Activated naive CD4-positive, alpha-beta T cell treated with anti-CD3 and anti-CD28 coated beads for 36 hours (primary cell): ENCODE data around the gene PLEKHG3. TPM values are rescaled to one million over a fixed set of nuclear protein-coding genes. Genes with fewer than 3 reads are reported as not detected.

Source experiments
- CTCF ChIA-PET: fragments of 350-600 bp; sonication (Branson Sonifier 250); formaldehyde crosslinking; loops from one replicate; lab custom pipeline; 2021; ENCODE audit warnings: antibody characterized with exemption; lab: Charles Lee
- DNase-seq: peaks from one replicate; pipeline ENCODE4 v3.0.0-alpha.2; 2020
- H3K27ac Mint-ChIP-seq: one replicate; pipeline ENCODE4 v1.8.0; 2021; ENCODE audit warnings: mild to moderate bottlenecking, mixed read lengths
- H3K27me3 Mint-ChIP-seq: one replicate; pipeline ENCODE4 v1.8.0; 2021; ENCODE audit warnings: low read depth, mixed read lengths
- H3K36me3 Mint-ChIP-seq: one replicate; pipeline ENCODE4 v1.8.0; 2021; ENCODE audit warnings: low read depth, mixed read lengths
- H3K4me1 Mint-ChIP-seq: one replicate; pipeline ENCODE4 v1.8.0; 2021; ENCODE audit warnings: low read depth, mixed read lengths
- H3K4me3 Mint-ChIP-seq: one replicate; pipeline ENCODE4 v1.8.0; 2021; ENCODE audit warnings: mild to moderate bottlenecking, moderate library complexity, mixed read lengths
- H3K9me3 Mint-ChIP-seq: one replicate; pipeline ENCODE4 v1.8.0; 2021; ENCODE audit warnings: mixed read lengths
- intact Hi-C: fragments of 100-400 bp; cut with micrococcal nuclease; formaldehyde crosslinking; loops from one replicate; pipeline ENCODE4 v1.15.1; 2023
- total RNA-seq, 2 experiments: library from RNA; stranded (reverse); gene quantifications; one replicate each; pipeline ENCODE4 v1.2.3, GENCODE V29; 2021

PLEKHG3 gene
- total RNA-seq, 2 experiments from 2014 or later: 0.48 to 1.1 TPM

DNA sequence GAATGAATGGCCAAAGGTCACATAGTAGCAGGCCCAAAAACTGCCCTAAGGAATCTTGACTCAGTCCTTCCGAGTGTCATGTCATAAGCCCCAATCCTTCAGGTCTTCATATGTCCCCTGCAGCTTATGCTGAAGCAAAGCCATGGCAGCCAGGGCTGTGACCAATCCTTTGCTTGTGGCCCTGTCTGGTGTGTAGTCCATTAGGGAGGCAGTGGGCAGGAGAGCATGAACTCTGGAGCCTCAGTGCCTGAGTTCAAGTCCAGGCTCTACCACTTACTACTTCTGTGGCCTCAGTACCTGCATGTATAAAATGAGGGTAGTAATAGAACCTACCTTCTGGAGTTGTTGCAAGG, 20.3 kb downstream of the PLEKHG3 start:
- H3K27ac Mint-ChIP-seq: no peak overlapping the region
- H3K27me3 Mint-ChIP-seq: no peaks in the 10 kb centered on the region
- peaks cover 28% of the 10 kb centered on the region for H3K4me1 Mint-ChIP-seq
- CTCF ChIA-PET: interaction anchor here (0.6 to 0.9 kb wide), 2 partner anchors 11 to 153 kb away, joined by 3 read pairs; no protein-coding TSS in a partner anchor
- no peaks in the 10 kb centered on the region for H3K9me3 Mint-ChIP-seq
- H3K36me3 Mint-ChIP-seq: no peaks in the 10 kb centered on the region
- intact Hi-C loops: no loop called here
- no peak for DNase-seq
- H3K4me3 Mint-ChIP-seq: no peak overlapping the region

GRCh38 chr14:64725261-64725815, 21.1 kb downstream of the PLEKHG3 start:
- Mint-ChIP-seq H3K4me1 (peaks cover 30% of the 10 kb centered on the region), H3K27me3 (no peaks in the 10 kb centered on the region), H3K9me3 (no peaks in the 10 kb centered on the region), H3K36me3 (no peaks in the 10 kb centered on the region), H3K27ac (no peak overlapping the region), H3K4me3 (no peak overlapping the region)
- CTCF ChIA-PET: interaction anchor here (0.9 kb wide), 2 partner anchors 11 to 37 kb away, joined by 3 read pairs; no protein-coding TSS in a partner anchor
- intact Hi-C loops: no loop called here
- DNase-seq: no peak

GRCh38 chr14:64725879-64726584, 21.8 kb downstream of the PLEKHG3 start:
- H3K9me3 Mint-ChIP-seq: no peaks in the 10 kb centered on the region
- H3K36me3 Mint-ChIP-seq: no peaks in the 10 kb centered on the region
- intact Hi-C loops: no loop called here
- H3K27me3 Mint-ChIP-seq: no peaks in the 10 kb centered on the region
- H3K27ac Mint-ChIP-seq: no peak overlapping the region
- DNase-seq: no peak
- H3K4me3 Mint-ChIP-seq: no peak overlapping the region
- peaks cover 30% of the 10 kb centered on the region for H3K4me1 Mint-ChIP-seq
- CTCF ChIA-PET: interaction anchor here (0.9 kb wide), 1 partner anchor 36 kb away, joined by 3 read pairs; no protein-coding TSS in a partner anchor

- Mint-ChIP-seq H3K27me3 (no peaks in the 10 kb centered on the region), H3K36me3 (no peaks in the 10 kb centered on the region), H3K9me3 (no peaks in the 10 kb centered on the region), H3K27ac (no peak overlapping the region), H3K4me3 (no peak overlapping the region), H3K4me1 (peaks cover 30% of the 10 kb centered on the region)
- intact Hi-C loops: no loop called here
- peak; percentile 46 for DNase-seq
- CTCF ChIA-PET: no interaction called here
These were observed 22.3 kb downstream of the PLEKHG3 start for GRCh38 chr14:64726585-64726890.

DNA sequence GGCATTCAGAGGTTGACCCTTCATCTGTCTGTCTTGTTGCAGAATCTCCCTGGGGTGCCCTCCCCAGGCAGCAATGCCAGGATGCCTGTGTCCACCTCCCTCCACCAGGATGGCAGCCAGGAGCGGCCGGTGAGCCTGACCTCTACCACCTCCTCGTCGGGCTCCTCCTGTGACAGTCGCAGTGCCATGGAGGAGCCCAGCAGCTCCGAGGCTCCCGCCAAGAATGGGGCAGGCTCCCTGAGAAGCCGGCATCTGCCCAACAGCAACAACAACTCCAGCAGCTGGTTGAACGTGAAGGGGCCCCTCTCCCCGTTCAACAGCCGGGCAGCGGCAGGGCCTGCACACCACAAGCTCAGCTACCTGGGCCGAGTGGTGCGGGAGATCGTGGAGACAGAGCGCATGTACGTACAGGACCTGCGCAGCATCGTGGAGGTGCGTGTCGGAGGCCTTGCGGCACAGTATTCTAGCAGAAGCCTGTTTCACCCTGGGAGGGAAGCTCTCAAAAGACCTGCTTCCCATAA, 23.4 kb downstream of the PLEKHG3 start:
- intact Hi-C loops: no loop called here
- no peaks in the 10 kb centered on the region for H3K36me3 Mint-ChIP-seq
- no peak for DNase-seq
- H3K27ac Mint-ChIP-seq: no peak overlapping the region
- H3K4me1 Mint-ChIP-seq: peaks cover 23% of the 10 kb centered on the region
- no peaks in the 10 kb centered on the region for H3K9me3 Mint-ChIP-seq
- CTCF ChIA-PET: no interaction called here
- no peak overlapping the region for H3K4me3 Mint-ChIP-seq
- no peaks in the 10 kb centered on the region for H3K27me3 Mint-ChIP-seq

- peaks cover 18% of the 10 kb centered on the region for H3K4me1 Mint-ChIP-seq
- no peak overlapping the region for H3K4me3 Mint-ChIP-seq
- H3K36me3 Mint-ChIP-seq: no peaks in the 10 kb centered on the region
- no peak for DNase-seq
- no peak overlapping the region for H3K27ac Mint-ChIP-seq
- H3K27me3 Mint-ChIP-seq: no peaks in the 10 kb centered on the region
- intact Hi-C loops: no loop called here
- CTCF ChIA-PET: no interaction called here
- no peaks in the 10 kb centered on the region for H3K9me3 Mint-ChIP-seq
These were observed 23.9 kb downstream of the PLEKHG3 start for GRCh38 chr14:64728106-64728505.

DNA sequence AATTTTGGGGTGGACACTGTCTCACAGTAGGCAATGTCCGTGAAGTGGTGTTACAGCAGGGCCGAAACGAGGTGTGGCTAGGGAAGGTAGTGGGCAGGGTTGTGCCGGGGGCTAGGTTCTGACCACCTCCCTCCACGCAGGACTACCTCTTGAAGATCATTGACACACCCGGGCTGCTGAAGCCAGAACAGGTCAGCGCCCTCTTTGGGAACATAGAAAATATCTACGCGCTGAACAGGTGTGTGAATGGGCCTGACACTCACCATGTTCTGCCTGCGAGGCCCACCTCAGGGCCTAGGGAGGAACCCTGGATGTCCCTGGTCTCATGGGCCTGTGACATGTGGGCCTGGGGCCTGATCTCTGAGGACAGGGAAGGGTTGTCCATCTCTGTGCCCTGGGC, 24.6 kb downstream of the PLEKHG3 start:
- Mint-ChIP-seq H3K27me3 (no peaks in the 10 kb centered on the region), H3K27ac (no peak overlapping the region), H3K9me3 (no peaks in the 10 kb centered on the region), H3K4me3 (no peak overlapping the region), H3K36me3 (no peaks in the 10 kb centered on the region), H3K4me1 (peaks cover 13% of the 10 kb centered on the region)
- intact Hi-C loops: no loop called here
- no peak for DNase-seq
- CTCF ChIA-PET: no interaction called here

DNA sequence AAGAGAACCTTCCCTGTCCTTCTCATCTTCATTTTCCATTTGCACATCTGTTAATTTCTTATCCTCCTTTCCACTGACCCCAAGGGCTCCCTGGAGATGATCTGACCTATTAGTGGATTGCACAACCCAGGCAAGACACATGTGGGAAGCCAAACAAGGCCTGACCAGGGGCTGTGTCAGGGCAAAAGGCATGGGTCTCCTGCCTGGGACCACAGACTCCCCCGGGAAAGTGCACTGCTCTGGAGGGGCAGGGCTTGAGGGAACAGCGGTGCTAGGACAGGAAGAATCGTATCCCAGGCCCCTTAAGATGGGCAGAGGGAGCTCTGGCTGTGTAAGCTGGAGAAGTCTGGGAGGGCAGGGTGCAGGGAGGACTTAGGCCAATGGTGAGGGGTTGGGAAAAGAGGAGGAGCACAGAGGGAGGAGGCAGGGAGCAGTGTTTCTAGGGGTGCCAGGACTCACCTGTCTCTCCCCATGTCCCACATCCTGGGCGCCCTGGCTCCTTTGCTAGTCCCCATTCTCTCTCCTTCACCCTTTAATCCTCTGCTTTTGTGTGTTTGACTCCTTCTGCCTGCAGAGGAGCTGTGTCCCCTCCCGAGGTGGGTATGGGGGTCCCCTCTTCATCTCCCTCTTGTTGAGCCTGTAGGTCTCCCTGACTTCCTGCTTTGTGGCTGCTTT, 25.3 kb downstream of the PLEKHG3 start:
- Mint-ChIP-seq H3K36me3 (no peaks in the 10 kb centered on the region), H3K4me3 (no peak overlapping the region), H3K4me1 (peaks cover 6% of the 10 kb centered on the region), H3K9me3 (no peaks in the 10 kb centered on the region), H3K27ac (no peak overlapping the region), H3K27me3 (no peaks in the 10 kb centered on the region)
- no peak for DNase-seq
- intact Hi-C loops: no loop called here
- CTCF ChIA-PET: no interaction called here

- no peaks in the 10 kb centered on the region for H3K27me3 Mint-ChIP-seq
- CTCF ChIA-PET: no interaction called here
- no peaks in the 10 kb centered on the region for H3K9me3 Mint-ChIP-seq
- no peak overlapping the region for H3K4me3 Mint-ChIP-seq
- intact Hi-C loops: no loop called here
- H3K27ac Mint-ChIP-seq: no peak overlapping the region
- no peak for DNase-seq
- H3K36me3 Mint-ChIP-seq: no peaks in the 10 kb centered on the region
- peaks cover 5% of the 10 kb centered on the region for H3K4me1 Mint-ChIP-seq
These were observed 25.8 kb downstream of the PLEKHG3 start for GRCh38 chr14:64730061-64730440.

DNA sequence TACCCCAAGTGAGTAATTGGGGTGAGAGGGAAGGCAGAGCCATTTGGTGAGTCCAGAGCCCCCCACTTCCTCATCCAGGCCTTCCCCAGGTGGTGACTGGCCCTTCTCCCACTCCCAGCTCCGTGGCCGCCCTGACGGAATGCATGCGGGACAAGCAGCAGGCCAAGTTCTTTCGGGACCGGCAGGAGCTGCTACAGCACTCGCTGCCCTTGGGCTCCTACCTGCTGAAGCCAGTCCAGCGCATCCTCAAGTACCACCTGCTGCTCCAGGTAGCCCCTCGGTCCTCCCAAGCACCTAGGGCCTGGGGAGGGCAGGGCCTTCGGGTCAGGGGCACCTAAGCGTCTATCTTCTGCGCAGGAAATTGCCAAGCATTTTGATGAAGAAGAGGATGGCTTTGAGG, 26.5 kb downstream of the PLEKHG3 start:
- Mint-ChIP-seq H3K4me3 (no peak overlapping the region), H3K27ac (no peak overlapping the region), H3K36me3 (no peaks in the 10 kb centered on the region), H3K9me3 (no peaks in the 10 kb centered on the region), H3K4me1 (peaks cover 5% of the 10 kb centered on the region), H3K27me3 (no peaks in the 10 kb centered on the region)
- CTCF ChIA-PET: no interaction called here
- no peak for DNase-seq
- intact Hi-C loops: no loop called here

GRCh38 chr14:64731141-64731581, 26.9 kb downstream of the PLEKHG3 start:
- Mint-ChIP-seq H3K4me1 (peaks cover 2% of the 10 kb centered on the region), H3K27ac (no peak overlapping the region), H3K27me3 (no peaks in the 10 kb centered on the region), H3K4me3 (no peak overlapping the region), H3K36me3 (no peaks in the 10 kb centered on the region), H3K9me3 (no peaks in the 10 kb centered on the region)
- DNase-seq: no peak
- intact Hi-C loops: no loop called here
- CTCF ChIA-PET: no interaction called here

DNA sequence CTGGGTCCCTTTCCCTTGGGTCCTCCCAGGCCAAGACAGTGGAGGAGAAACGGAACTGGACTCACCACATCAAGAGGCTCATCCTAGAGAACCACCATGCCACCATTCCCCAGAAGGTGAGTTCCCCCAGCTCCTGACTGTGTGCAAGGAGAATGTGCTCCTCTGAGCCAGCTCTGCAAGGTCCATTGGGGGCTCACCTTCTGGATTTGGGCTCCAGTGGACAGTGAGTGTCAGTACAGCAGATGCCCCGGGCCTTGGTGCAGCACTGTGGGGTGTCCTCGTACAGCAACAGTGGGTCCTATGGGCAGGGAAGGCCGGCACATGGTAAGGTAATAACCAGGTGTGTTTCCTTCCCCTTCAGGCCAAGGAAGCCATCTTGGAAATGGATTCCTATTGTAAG, 27.8 kb downstream of the PLEKHG3 start:
- Mint-ChIP-seq H3K9me3 (no peaks in the 10 kb centered on the region), H3K4me1 (peaks cover 2% of the 10 kb centered on the region), H3K27me3 (no peaks in the 10 kb centered on the region), H3K36me3 (no peaks in the 10 kb centered on the region), H3K27ac (no peak overlapping the region), H3K4me3 (no peak overlapping the region)
- CTCF ChIA-PET: no interaction called here
- DNase-seq: no peak
- intact Hi-C loops: no loop called here
